Stimulated activated CD8-positive, alpha-beta memory T cell treated with anti-CD3 and anti-CD28 coated beads, Interleukin-12 subunit alpha, Interleukin-12 subunit beta, amount 100 ng/mL, for 1 hour (primary cell): ENCODE data around the gene KCNQ1.

Source experiments
- DNase-seq: peaks from one replicate; pipeline ENCODE4 v3.0.0-alpha.2; 2020; ENCODE audit warnings: low read depth

The KCNQ1 gene

DNA sequence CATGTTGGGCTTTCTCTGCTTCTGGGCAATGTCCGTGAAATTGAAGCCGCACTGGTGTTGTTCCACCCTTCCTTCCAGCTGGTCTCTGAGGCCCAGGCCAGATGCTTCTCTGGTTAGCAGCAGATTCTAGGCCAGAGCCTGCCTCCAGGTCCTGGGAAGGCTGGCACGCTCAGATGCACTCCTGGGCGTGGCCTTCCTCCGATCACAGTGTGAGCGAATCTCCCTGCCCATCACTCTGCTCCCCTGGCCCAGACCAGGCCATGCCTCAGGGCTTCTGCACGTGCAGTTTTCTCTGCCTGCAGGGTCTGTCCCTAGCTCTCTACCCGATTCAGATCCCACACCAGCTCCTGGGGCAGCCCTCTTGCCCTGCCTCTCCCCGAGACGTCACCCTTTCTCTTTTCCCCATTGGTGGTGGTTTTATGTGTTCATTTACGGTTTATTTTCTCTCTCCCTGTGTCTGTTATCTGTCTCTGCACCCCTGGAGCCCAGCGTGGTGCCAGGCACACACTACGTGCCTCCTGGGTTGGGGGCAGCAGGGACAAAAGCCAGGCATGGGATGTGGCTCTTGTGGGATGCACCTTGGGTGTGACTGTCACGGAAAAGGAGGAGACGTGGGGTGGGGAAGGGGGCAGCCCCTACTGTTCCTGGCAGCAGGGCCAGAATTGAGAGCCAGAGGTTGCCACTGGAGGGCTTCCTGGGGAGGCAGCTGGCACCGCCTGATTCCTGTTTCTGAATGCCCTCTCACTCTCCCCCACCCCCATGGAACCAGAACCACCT lies 66.0 kb downstream of the KCNQ1 start:
- no peak for DNase-seq

GRCh38 chr11:2511421-2512369 lies 66.9 kb downstream of the KCNQ1 start:
- DNase-seq = no peak

GRCh38 chr11:2512431-2513407 lies 67.9 kb downstream of the KCNQ1 start:
- no peak for DNase-seq

GRCh38 chr11:2513441-2513840 lies 68.6 kb downstream of the KCNQ1 start:
- DNase-seq = no peak

DNA sequence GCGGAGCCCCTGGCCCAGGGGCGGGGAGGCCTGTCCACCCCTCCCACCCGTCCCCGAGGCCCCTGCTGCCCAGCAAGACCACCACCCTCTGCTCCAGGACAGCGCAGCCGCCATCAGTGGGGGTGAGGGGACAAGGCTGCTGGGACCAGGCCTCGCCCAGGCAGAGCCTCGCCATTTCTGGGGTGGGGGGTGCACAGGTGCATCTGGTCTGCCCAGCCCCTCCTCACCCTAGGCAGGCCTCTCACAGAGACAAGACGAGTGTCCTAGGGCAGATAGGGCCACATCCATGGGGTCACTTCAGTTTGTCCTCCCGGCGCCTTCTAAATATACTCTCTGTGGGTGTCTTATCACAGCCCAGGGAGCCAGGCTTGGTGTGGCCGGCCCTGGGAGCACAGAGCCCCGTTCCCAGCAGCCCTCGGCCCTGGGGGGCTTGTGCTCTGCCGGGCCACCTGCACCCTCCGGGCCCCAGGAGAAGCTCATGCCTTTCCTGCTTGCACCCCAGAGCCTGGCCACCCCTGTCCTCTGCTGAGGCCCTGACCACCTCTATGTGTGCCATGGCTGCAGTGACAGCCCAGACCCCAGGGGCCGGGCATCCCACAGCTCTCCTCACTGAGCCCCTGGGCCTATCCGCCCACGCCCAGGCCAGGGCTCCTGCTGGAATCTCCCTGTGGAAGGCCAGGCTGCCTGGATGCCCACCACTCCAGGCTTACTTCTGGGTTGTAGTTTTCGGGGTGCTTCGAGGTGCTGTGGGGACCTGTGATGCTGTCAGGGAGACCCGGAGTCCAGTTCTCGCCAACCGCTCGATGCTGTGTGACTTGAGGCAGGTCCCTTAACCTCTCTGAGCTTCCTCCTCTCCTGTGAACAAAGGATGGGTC lies 70.8 kb downstream of the KCNQ1 start:
- DNase-seq = no peak

DNA sequence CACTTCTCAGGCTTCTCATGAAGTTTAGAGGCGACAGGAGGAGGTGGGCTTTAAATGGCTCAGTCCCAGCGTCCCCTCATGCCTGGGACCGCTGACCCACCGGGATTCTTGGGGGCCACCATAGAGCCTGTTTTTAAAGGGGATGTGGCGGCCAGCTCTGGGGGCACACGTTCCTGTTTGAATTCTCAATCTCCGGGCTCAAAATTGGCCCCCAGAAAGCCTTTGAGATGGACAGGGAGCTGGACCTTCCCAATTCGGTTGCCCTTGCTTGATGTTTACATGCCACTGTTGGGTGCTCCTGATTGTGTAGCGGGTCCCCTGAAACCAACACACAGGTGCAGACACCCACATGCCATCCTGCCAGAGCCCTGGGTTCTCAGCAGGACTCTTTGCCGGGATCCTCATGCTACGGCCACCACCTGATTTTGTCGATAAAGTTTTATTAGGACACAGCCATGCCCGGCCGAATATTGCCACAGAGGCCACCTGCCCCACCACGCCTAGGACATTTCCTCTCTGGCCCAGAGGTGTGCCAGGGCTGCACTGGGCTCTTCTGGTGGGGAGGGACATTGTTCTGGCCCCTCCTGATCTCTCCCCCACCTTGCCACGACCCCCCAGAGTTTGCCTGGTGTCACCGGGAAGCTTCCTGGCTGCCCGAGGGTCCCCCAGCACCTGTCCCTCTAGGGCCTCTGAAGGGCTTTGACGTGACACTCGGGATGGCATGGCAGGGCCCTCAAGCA lies 71.6 kb downstream of the KCNQ1 start:
- no peak for DNase-seq

- no peak for DNase-seq
Measured at GRCh38 chr11:2517016-2517385, 72.2 kb downstream of the KCNQ1 start.

DNA sequence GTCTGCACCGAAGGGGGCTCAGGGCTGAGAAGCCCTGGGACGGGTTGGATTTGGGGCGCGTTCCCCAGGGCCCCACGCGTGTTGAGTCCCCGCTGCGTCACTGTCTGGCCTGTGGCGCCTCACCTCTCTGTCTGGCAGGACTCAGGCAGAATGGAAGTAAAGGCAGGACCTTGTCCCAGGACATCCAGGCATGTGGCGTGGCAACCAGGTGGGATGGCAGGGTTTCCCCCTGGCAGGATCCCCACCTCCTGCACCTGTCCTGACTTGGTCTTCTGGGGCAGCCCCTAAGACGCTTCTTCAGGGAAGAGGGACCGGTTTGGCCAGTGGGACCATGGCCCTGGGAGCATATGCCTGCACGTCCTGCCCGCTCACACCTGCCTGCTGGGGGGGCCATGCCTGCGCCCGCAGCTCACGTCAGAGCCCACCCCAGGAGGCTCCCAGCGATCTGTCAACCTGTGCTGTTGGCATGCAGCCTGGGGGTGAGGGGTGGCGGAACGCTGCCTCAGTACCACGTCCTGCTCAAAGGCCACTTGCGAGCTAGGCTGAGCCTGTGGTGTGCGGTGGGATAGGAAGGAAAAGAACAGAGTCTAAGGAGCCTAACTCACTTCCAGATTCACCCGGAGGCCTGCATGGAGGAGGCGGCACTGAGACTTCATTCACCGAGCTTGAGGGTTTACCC lies 72.7 kb downstream of the KCNQ1 start:
- no peak for DNase-seq

- no peak for DNase-seq
Measured at GRCh38 chr11:2518111-2518982, 73.5 kb downstream of the KCNQ1 start.

DNA sequence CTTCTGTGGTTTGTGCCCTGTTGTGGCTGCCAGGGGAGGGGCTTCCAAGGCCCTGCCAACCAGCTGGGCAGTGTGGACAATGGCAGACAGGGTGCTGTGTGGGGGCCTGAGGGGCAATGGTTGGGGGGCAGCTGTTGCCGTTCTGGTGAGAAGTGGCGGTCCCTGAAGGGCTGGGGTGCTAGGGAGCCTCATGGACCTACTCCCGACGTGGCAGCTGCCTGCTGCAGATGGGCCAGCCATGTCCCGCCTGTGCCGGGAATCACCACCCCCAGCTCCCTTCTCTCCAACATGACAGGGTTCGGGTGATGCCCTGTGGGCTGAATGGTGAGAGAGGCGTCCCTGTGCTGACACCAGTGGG lies 74.2 kb downstream of the KCNQ1 start:
- no peak for DNase-seq

- no peak for DNase-seq
Measured at GRCh38 chr11:2519517-2519861, 74.7 kb downstream of the KCNQ1 start.

DNA sequence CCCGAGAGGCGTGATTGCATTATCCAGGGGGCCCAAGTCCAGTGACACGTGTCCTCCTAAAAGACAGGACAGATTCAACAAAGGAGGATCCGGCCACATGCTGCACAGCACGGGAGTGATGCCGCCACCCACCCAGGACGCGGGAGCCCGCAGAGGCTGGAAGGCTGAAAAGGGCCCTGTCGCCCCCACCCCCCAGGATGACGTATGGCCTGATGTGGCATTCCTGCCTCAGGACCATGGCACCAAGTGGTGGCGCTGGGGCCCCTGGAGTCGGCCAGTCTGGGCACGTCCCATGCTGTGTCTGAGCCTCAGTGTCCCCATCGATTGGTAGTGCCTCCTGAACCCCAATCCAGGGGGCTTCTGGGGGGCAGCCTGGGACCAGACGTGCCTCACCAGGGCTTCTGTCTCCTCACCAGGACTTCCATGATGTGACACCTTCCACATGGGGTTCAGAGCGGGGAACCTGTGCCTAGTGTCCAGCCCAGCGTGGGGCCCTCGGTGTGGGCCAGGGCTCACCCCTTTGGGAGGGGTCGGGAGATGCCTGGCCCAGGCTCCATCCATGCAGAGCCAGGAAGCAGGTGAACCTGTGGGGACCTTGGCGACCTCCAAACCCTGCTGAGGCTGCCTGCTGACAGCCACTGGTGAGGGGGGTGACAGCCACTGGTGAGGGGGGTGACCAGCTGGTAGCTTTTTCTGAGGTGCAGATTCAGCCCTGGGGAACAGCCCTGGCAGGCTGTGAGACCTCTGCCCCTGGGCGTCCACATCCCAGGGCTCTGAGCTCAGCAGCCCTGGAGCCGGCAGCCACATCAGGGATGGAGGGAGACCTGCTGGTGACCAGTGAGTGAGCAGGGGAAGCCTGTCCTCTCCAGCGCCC lies 75.3 kb downstream of the KCNQ1 start:
- no peak for DNase-seq

DNA sequence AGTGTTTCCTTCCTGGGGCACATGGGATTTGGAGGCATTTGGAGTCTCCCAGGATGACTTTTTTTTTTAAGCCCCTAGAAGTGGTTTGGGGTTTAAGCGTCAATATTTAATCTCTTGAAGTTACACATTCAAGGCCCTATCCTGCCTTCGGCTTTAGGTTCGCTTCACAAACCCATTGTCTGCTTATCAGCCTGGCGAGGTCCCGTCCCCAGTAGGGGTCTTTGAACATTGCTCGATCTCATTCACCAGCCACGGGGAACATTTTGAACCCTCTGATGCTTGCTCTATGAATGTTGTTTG lies 75.9 kb downstream of the KCNQ1 start:
- no peak for DNase-seq

DNA sequence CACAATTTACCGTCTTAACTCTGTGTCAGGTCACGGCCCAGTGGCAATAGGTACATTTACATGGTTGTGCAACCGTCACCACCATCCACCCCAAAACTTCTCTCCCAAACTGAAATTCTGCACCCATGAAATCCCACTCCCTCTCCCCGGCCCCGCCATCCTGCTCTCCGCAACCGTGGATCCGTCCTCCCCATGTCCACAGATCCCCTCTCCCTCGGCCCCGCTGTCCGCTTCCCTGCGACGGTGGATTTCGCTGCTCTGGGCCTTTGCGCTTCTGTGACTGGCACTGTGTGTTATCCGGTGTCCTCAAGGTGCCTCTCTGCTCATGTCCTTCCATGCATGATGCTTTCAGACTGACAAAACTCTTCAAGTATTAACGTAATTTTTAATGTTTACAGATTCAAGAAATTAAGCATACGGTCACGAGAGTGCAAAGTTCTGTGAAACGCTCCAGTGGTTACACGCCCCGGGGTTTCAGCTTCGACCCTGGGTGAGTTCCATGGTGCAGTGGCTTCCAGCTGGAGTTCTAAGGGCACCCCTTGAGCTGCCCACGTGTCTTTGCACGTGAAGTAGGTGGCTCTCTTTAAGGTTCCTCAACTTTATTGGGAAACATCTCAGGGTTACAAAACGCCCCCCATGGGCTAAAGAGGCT lies 76.4 kb downstream of the KCNQ1 start:
- DNase-seq = no peak

- DNase-seq = no peak
Measured at GRCh38 chr11:2521733-2522630, 77.2 kb downstream of the KCNQ1 start.

DNA sequence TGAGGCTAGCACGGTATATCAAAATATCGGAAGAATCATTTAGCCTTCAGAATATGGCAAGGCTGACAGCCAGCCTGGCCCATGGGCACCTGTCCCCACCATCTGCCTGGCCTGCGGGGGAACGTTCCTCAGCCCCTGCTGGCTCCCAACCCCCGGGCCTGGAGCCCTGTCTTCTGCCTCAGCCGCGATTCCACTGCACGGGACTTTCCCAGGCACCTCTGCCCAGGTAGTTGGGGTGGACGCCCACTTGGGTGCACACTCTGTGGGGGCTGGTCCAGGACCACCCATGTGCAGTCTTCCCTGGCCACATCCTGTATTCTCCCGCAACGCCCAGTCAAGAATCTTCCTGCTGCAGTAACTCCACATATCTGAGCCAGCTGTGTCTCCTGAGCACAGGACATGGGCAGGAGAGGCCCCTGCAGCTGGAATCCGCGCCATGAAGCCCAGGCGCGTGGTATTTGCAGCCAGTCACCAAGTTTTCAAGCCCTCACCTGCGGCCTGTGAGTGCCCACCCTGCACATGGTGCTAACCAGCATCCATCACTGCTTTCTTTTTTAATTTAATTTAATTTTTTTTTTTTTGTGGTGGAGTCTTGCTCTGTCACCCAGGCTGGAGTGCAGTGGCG lies 77.9 kb downstream of the KCNQ1 start:
- no peak for DNase-seq
